Measurements from ENCODE around the gene THADA. TPM values are rescaled to one million over a fixed set of nuclear protein-coding genes. Genes with fewer than 3 reads are reported as not detected.
A peak's percentile ranks its signal among the peaks of the same experiment; 100 is the strongest.

The THADA gene
- total RNA-seq, 4 donors from 2014 or later, result 49.9 to 90.2 (median 65.2) TPM

DNA sequence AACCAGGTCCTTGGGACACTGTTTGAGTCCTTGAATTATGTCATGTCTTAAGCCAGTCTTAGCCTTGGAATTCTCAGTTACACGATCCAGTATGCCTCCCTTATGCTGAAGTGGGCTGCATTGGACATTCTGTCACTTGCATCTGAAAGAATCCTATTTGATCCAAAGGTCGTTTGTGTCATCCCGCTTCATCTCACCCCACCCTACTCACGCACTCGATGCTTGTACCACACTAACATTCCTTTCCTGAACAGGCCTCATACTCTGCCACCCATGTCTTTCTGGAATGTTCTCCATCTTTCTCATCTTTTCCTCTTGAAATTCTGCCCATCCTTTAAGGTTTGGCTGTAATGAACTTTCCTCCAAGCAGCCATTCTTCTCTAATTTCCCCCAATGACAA lies 341.5 kb downstream of the THADA start:
- TF ChIP-seq POLR2A (IDR thresholded peaks at IDR 0.05), result no peak
- TF ChIP-seq, protein P1, sequence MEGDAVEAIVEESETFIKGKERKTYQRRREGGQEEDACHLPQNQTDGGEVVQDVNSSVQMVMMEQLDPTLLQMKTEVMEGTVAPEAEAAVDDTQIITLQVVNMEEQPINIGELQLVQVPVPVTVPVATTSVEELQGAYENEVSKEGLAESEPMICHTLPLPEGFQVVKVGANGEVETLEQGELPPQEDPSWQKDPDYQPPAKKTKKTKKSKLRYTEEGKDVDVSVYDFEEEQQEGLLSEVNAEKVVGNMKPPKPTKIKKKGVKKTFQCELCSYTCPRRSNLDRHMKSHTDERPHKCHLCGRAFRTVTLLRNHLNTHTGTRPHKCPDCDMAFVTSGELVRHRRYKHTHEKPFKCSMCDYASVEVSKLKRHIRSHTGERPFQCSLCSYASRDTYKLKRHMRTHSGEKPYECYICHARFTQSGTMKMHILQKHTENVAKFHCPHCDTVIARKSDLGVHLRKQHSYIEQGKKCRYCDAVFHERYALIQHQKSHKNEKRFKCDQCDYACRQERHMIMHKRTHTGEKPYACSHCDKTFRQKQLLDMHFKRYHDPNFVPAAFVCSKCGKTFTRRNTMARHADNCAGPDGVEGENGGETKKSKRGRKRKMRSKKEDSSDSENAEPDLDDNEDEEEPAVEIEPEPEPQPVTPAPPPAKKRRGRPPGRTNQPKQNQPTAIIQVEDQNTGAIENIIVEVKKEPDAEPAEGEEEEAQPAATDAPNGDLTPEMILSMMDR (IDR thresholded peaks at IDR 0.05), result no peak
- Histone ChIP-seq H3K4me3 (replicated peaks in 1 of 3) (no peak overlapping the region), H3K36me3 (no peaks in the 10 kb centered on the region), H3K4me1 (peaks cover 48 to 49% of the 10 kb centered on the region in 2 donors), H3K27ac (peak overlapping the region; percentile 75 to 90 (median 79)), H3K9me3 (no peaks in the 10 kb centered on the region), H3K27me3 (no peaks in the 10 kb centered on the region)
- intact Hi-C loops (cut with DNase I), result no loop called here
- WGBS, 2 donors, result 92 to 93% methylated on average over 5 of the region's 5 CpGs
- DNase-seq, result no peak

DNA sequence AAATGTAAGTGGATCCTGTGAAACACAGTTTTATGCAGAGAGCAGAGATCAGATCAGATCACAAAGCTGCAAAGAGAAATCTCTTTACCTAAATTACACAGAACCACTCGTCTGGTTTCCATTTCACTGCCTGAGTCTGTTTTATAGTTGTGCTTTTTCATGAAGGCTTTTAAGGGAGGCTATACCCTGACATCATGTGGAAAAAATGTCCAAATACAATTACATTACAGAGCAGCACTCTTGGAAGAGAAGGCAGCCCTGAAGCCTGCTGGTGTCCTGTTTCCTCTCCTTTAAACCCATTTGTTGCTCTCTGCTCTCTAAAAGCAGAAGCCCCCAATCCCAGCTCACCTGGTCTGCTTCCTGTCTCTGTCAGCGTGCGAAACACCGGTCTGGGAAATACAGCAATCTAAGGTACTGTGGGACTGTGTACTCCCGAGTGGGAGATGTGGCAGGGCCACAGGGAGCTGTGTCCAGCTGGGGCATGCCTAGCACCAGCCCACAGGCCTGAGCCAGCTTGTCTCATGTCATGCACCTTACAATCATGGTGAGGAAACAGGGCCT lies 344.6 kb downstream of the THADA start:
- peaks cover 28 to 30% of the 10 kb centered on the region in 2 donors for H3K4me1 ChIP-seq
- 48 to 49% methylated on average over 5 of the region's 5 CpGs for WGBS, 2 donors
- intact Hi-C loops (cut with DNase I), result no loop called here

DNA sequence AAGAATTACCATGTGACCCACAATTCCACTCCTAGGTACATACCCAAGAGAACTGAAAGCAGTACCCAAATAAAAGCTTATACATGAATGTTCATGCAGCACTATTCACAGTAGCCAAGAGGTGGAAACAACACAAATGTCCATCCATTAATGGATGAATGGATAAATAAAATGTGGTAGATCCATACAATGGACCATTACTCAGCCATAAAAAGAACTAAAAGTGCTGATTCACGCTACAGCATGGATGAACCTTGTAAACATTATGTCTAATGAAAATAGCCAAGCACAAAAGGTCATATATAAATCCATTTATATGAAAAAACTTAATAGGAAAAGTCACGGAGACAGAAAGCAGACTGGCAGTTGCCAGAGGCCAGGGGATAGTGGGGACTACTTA lies 345.8 kb downstream of the THADA start:
- Histone ChIP-seq H3K27ac (peak overlapping the region in 1 of 3 donors; percentile 91), H3K27me3 (no peaks in the 10 kb centered on the region), H3K4me3 (replicated peaks in 1 of 3) (no peak overlapping the region), H3K36me3 (no peaks in the 10 kb centered on the region), H3K4me1 (peaks cover 19 to 21% of the 10 kb centered on the region in 2 donors), H3K9me3 (no peaks in the 10 kb centered on the region)
- intact Hi-C loops (cut with DNase I), result no loop called here
- no peak for DNase-seq
- 96 to 99% methylated on average over 2 of the region's 2 CpGs for WGBS, 2 donors
- no peak for TF ChIP-seq POLR2A (IDR thresholded peaks at IDR 0.05)
- TF ChIP-seq, protein P1 (IDR thresholded peaks at IDR 0.05), result no peak

More for the DNA sequence above, 344.6 kb downstream of the THADA start:
- Histone ChIP-seq H3K4me3 (replicated peaks in 1 of 3) (no peak overlapping the region), H3K36me3 (no peaks in the 10 kb centered on the region), H3K9me3 (no peaks in the 10 kb centered on the region), H3K27me3 (no peaks in the 10 kb centered on the region), H3K27ac (peak overlapping the region; percentile 82 to 91 (median 90))
- TF ChIP-seq POLR2A (IDR thresholded peaks at IDR 0.05), result peak in 1 of 2 donors; percentile 33
- TF ChIP-seq, protein P1 (IDR thresholded peaks at IDR 0.05), result no peak
- no peak for DNase-seq

DNA sequence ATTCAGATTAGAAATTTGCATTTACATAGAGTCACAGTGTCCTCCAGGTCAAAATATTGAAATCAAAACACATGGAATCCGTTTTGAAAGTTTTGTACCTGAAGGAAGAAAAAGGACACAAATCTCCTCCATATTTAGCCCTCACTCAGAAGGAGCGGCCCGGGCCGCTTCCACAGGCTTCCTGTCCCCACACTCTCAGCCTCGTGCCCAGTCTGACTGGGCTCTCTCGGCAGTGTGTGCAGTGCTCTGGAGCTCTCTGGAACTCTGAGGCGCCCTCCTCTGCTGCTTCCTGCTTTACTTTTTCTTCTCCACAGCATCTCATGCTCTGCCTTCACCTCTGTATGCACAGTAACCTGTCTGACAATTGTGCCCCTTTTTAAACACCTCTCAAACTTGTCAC lies 347.2 kb downstream of the THADA start:
- no peak overlapping the region for H3K27ac ChIP-seq
- H3K4me3 ChIP-seq (replicated peaks in 1 of 3), result no peak overlapping the region
- no peaks in the 10 kb centered on the region for H3K27me3 ChIP-seq
- DNase-seq, result no peak
- intact Hi-C loops (cut with DNase I), result no loop called here
- no peaks in the 10 kb centered on the region for H3K36me3 ChIP-seq
- WGBS, 2 donors, result 90 to 91% methylated on average over 7 of the region's 7 CpGs
- H3K9me3 ChIP-seq, result no peaks in the 10 kb centered on the region
- H3K4me1 ChIP-seq, result peaks cover 22 to 24% of the 10 kb centered on the region in 2 donors
- TF ChIP-seq POLR2A (IDR thresholded peaks at IDR 0.05), result no peak
- TF ChIP-seq, protein P1 (IDR thresholded peaks at IDR 0.05), result no peak

DNA sequence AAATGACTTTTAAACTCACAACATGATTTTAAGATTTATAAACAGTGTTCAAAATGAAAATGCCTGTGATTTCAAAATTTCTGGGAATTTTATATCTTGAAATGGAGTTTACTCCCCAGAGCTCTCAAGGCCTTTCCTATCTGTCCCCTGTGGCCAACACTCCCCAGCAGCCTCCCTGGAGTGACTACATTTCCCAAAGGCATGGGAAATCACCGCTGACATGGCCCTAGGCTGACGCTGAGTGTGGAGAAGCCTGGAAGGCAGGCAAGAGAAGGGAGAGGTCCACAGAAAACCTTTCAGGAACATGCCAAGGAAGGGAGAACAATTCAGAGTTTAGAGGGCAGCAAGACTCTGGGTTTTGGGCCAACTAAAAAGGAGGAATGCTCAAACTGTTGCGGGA lies 349.2 kb downstream of the THADA start:
- intact Hi-C loops (cut with DNase I), result no loop called here
- TF ChIP-seq POLR2A (IDR thresholded peaks at IDR 0.05), result no peak
- TF ChIP-seq, protein P1 (IDR thresholded peaks at IDR 0.05), result no peak
- Histone ChIP-seq H3K9me3 (no peaks in the 10 kb centered on the region), H3K4me1 (peaks cover 29 to 32% of the 10 kb centered on the region in 2 donors), H3K36me3 (no peaks in the 10 kb centered on the region), H3K27ac (peak overlapping the region in 1 of 3 donors; percentile 8), H3K4me3 (replicated peaks in 1 of 3) (no peak overlapping the region), H3K27me3 (no peaks in the 10 kb centered on the region)
- no peak for DNase-seq
- 77 to 87% methylated on average over 3 of the region's 3 CpGs for WGBS, 2 donors

Data from thyroid gland (tissue), 4 donors.